Calu3 (cell line): ENCODE data around the gene MOV10L1. TPM values are rescaled to one million over a fixed set of nuclear protein-coding genes. Genes with fewer than 3 reads are reported as not detected.

Experiments
- BruUV-seq: library from RNA; stranded (reverse); fragments of 400-500 nt; replicated peaks from 2 replicates; lab custom pipeline; 2021; lab: Mats Ljungman, UMichigan
- CTCF ChIA-PET: fragments of 300-600 bp; sonication (Branson Sonifier 250); formaldehyde crosslinking; loops from one replicate; lab custom pipeline; 2022; ENCODE audit warnings: antibody characterized with exemption; lab: Charles Lee
- DNase-seq: peaks from one replicate; pipeline ENCODE4 v3.0.0; 2022
- H3K27ac Mint-ChIP-seq: one replicate; pipeline ENCODE4 v1.8.0; 2022; ENCODE audit warnings: mixed read lengths; ENCODE audit not compliant: unreplicated experiment
- H3K27me3 Mint-ChIP-seq: one replicate; pipeline ENCODE4 v1.8.0; 2022; ENCODE audit warnings: mixed read lengths; ENCODE audit not compliant: unreplicated experiment
- H3K36me3 Mint-ChIP-seq: one replicate; pipeline ENCODE4 v1.8.0; 2022; ENCODE audit warnings: mild to moderate bottlenecking, moderate library complexity, mixed read lengths; ENCODE audit not compliant: insufficient read depth, unreplicated experiment
- H3K4me1 Mint-ChIP-seq: one replicate; pipeline ENCODE4 v1.8.0; 2022; ENCODE audit warnings: mild to moderate bottlenecking, low read depth, mixed read lengths; ENCODE audit not compliant: unreplicated experiment
- H3K4me3 Mint-ChIP-seq: one replicate; pipeline ENCODE4 v1.8.0; 2022; ENCODE audit warnings: mild to moderate bottlenecking, low read depth, moderate library complexity, mixed read lengths; ENCODE audit not compliant: unreplicated experiment
- H3K9me3 Mint-ChIP-seq: one replicate; pipeline ENCODE4 v1.8.0; 2022; ENCODE audit warnings: low read depth, mixed read lengths; ENCODE audit not compliant: unreplicated experiment
- CTCF ChIP-seq: fragments of 200-600 bp; IDR thresholded peaks from one replicate; pipeline ENCODE4 v1.8.0; 2022; ENCODE audit warnings: antibody characterized with exemption; ENCODE audit not compliant: unreplicated experiment
- intact Hi-C: fragments of 100-400 bp; cut with micrococcal nuclease; formaldehyde crosslinking; loops from one replicate; pipeline ENCODE4 v1.10.0; 2022; ENCODE audit not compliant: unreplicated experiment
- total RNA-seq: library from RNA; stranded (reverse); gene quantifications from 2 replicates; pipeline ENCODE4 v1.2.3, GENCODE V29; 2022

The MOV10L1 gene
- total RNA-seq, 1 experiment from 2014 or later = not detected

DNA sequence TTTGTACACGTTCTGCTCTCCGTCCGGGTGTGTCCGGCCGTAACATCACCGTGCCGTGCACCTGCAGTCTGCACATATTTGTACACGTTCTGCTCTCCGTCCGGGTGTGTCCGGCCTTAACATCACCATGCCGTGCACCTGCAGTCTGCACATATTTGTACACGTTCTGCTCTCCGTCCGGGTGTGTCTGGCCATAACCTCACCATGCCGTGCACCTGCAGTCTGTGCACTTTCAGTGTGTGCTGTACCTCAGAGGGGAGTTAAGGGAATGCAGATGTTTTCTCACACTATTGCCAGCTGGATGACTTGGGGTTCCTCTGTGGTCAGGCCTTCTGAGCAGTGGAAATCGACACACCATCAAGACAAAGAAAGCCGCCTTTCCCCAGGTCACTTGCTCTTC is 35.9 kb upstream of the MOV10L1 start:
- CTCF ChIA-PET = no interaction called here
- peaks cover 4% of the 10 kb centered on the region for H3K9me3 Mint-ChIP-seq
- no TSS peak for BruUV-seq
- no peaks in the 10 kb centered on the region for H3K4me1 Mint-ChIP-seq
- no peak for TF ChIP-seq CTCF
- intact Hi-C loops = no loop called here
- H3K27me3 Mint-ChIP-seq = peaks cover 81% of the 10 kb centered on the region
- H3K36me3 Mint-ChIP-seq = no peaks in the 10 kb centered on the region
- H3K27ac Mint-ChIP-seq = no peak overlapping the region
- DNase-seq = no peak
- H3K4me3 Mint-ChIP-seq = no peak overlapping the region

- Mint-ChIP-seq H3K27ac (no peak overlapping the region), H3K27me3 (peaks cover 81% of the 10 kb centered on the region), H3K9me3 (peaks cover 4% of the 10 kb centered on the region), H3K4me3 (no peak overlapping the region), H3K36me3 (peaks cover 5% of the 10 kb centered on the region), H3K4me1 (peaks cover 14% of the 10 kb centered on the region)
- no peak for DNase-seq
- CTCF ChIA-PET = no interaction called here
- no peak for TF ChIP-seq CTCF
- no TSS peak for BruUV-seq
- intact Hi-C loops = no loop called here
Measured at GRCh38 chr22:50056214-50056972, 33.4 kb upstream of the MOV10L1 start.

DNA sequence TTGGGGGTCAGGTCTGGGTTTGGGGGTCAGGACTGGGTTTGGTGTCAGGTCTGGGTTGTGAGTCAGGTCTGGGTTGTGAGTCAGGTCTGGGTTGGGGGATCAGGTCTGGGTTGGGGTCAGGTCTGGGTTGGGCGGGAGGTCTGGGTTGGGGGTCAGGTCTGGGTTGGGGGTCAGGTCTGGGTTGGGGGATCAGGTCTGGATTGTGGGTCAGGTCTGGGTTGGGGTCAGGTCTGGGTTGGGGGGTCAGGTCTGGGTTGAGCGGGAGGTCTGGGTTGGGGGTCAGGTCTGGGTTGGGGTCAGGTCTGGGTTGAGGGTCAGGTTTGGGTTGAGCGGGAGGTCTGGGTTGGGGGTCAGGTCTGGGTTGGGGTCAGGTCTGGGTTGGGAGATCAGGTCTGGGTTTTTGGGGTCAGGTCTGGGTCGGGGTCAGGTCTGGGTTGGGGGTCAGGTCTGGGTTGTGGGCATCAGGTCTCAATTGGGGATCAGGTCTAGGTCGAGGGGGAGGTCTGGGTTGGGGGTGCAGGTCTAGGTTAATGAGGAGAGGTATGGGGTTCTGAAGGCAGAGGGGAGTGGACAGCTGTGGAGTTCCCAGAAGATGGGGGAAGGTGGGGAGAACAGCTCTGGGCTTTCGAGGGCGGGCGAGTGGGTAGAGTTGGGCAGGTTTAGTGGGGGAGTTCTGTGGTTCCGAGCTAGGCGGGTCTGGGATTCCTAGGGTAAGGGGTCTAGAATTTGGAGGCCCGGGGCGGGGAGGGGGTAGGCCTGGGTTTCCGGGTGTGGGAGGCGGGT is 32.3 kb upstream of the MOV10L1 start:
- peaks cover 4% of the 10 kb centered on the region for H3K9me3 Mint-ChIP-seq
- peaks cover 14% of the 10 kb centered on the region for H3K4me1 Mint-ChIP-seq
- BruUV-seq = no TSS peak
- peaks cover 5% of the 10 kb centered on the region for H3K36me3 Mint-ChIP-seq
- H3K27ac Mint-ChIP-seq = no peak overlapping the region
- intact Hi-C loops = no loop called here
- no peak overlapping the region for H3K4me3 Mint-ChIP-seq
- TF ChIP-seq CTCF = no peak
- H3K27me3 Mint-ChIP-seq = peaks cover 81% of the 10 kb centered on the region
- no peak for DNase-seq
- CTCF ChIA-PET = interaction anchor here (0.7 kb wide), 1 partner anchor 34 kb away, joined by 3 read pairs; no protein-coding TSS in a partner anchor

GRCh38 chr22:50058061-50058905 is 31.5 kb upstream of the MOV10L1 start, which contains the start of gene TTLL8:
TTLL8 (minus strand) TSS chr22:50058298.
- Mint-ChIP-seq H3K36me3 (peaks cover 5% of the 10 kb centered on the region), H3K27me3 (peaks cover 80% of the 10 kb centered on the region), H3K4me1 (peaks cover 14% of the 10 kb centered on the region), H3K27ac (no peak within 1 kb of the TSS), H3K4me3 (no peak within 1 kb of the TSS), H3K9me3 (peaks cover 4% of the 10 kb centered on the region)
- no TSS peak for BruUV-seq
- DNase-seq = no peak
- CTCF ChIA-PET = interaction anchor here (0.7 kb wide), 1 partner anchor 33 kb away, joined by 3 read pairs; no protein-coding TSS in a partner anchor
- intact Hi-C loops = no loop called here
- TF ChIP-seq CTCF = no peak
